IMR-90 (cell line): ENCODE data around the gene MTMR3. TPM values are rescaled to one million over a fixed set of nuclear protein-coding genes. Genes with fewer than 3 reads are reported as not detected.

Experiments
- ATAC-seq: fragments of 200-7000 bp; cut with Tn5 transposase; 2 replicates; pipeline ENCODE4 v1.9.1; 2020; ENCODE audit warnings: low read depth, mild to moderate bottlenecking, moderate library complexity
- BruUV-seq: library from RNA; stranded (reverse); fragments of 400-500 nt; replicated peaks from 2 replicates; lab custom pipeline; 2021; lab: Mats Ljungman, UMichigan
- CTCF ChIA-PET: fragments of 300-600 bp; formaldehyde crosslinking; extraction: SDS; loops from one replicate; lab custom pipeline; 2021; ENCODE audit warnings: antibody characterized with exemption; lab: Yijun Ruan, JAX
- POLR2A ChIA-PET: fragments of 300-600 bp; sonication (Branson Sonifier 250); formaldehyde crosslinking; loops from one replicate; lab custom pipeline; 2022; ENCODE audit warnings: antibody characterized with exemption; ENCODE audit not compliant: unreplicated experiment; lab: Charles Lee
- DNase-seq: peaks from one replicate; pipeline ENCODE4 v3.0.0; 2013
- H2AFZ ChIP-seq: replicated peaks from 2 replicates; pipeline ENCODE3; 2013; ENCODE audit warnings: low read length, mild to moderate bottlenecking; ENCODE audit not compliant: poor library complexity
- H2AK5ac ChIP-seq: 2 replicates; pipeline ENCODE4 v1.6.1; 2013; ENCODE audit warnings: low read depth, low read length, inconsistent platforms
- H2AK9ac ChIP-seq: replicated peaks from 2 replicates; pipeline ENCODE3; 2013; ENCODE audit warnings: mild to moderate bottlenecking, low read depth, low read length, moderate library complexity; ENCODE audit not compliant: poor library complexity
- H2BK120ac ChIP-seq: 2 replicates; pipeline ENCODE4 v1.6.1; 2013; ENCODE audit warnings: low read depth, low read length, inconsistent platforms
- H2BK15ac ChIP-seq: 3 replicates; pipeline ENCODE4 v1.6.1; 2013; ENCODE audit warnings: low read depth, low read length, inconsistent platforms
- H2BK20ac ChIP-seq: 2 replicates; pipeline ENCODE4 v1.6.1; 2013; ENCODE audit warnings: low read depth, mild to moderate bottlenecking, inconsistent platforms, low read length, moderate library complexity
- H2BK5ac ChIP-seq: 2 replicates; pipeline ENCODE4 v1.6.1; 2013; ENCODE audit warnings: mild to moderate bottlenecking, low read depth, low read length, inconsistent platforms; ENCODE audit not compliant: poor library complexity, severe bottlenecking
- H3K14ac ChIP-seq: replicated peaks from 2 replicates; pipeline ENCODE4 v1.6.1; 2013; ENCODE audit warnings: low read depth, low read length, inconsistent platforms
- H3K18ac ChIP-seq: 2 replicates; pipeline ENCODE4 v1.6.1; 2013; ENCODE audit warnings: low read depth, low read length, control low read depth
- H3K23ac ChIP-seq: 2 replicates; pipeline ENCODE4 v1.6.1; 2013; ENCODE audit warnings: low read depth, low read length, inconsistent platforms
- H3K27ac ChIP-seq: 2 replicates; pipeline ENCODE4 v1.5.1; 2013; ENCODE audit warnings: mild to moderate bottlenecking, control low read depth, low read length; ENCODE audit not compliant: insufficient read depth
- H3K27me3 ChIP-seq: 2 replicates; pipeline ENCODE4 v1.6.1; 2013; ENCODE audit warnings: low read length; ENCODE audit not compliant: control insufficient read depth, insufficient read depth
- H3K36me3 ChIP-seq: 2 replicates; pipeline ENCODE4 v1.6.1; 2013; ENCODE audit warnings: low read length, mixed read lengths; ENCODE audit not compliant: control insufficient read depth, insufficient read depth
- H3K4ac ChIP-seq: 2 replicates; pipeline ENCODE4 v1.6.1; 2013; ENCODE audit warnings: low read depth, low read length, inconsistent platforms
- H3K4me1 ChIP-seq: 2 replicates; pipeline ENCODE4 v1.6.1; 2013; ENCODE audit warnings: low read length, mixed read lengths; ENCODE audit not compliant: control insufficient read depth, insufficient read depth
- H3K4me2 ChIP-seq: 2 replicates; pipeline ENCODE4 v1.6.1; 2013; ENCODE audit warnings: low read depth, mild to moderate bottlenecking, control low read depth, low read length, moderate library complexity
- H3K4me3 ChIP-seq: 2 replicates; pipeline ENCODE4 v1.5.1; 2013; ENCODE audit warnings: low read depth, mild to moderate bottlenecking, control low read depth, low read length, moderate library complexity; ENCODE audit not compliant: insufficient read depth
- H3K56ac ChIP-seq: 2 replicates; pipeline ENCODE4 v1.6.1; 2013; ENCODE audit warnings: low read length, inconsistent platforms; ENCODE audit not compliant: insufficient read depth; ENCODE audit errors: extremely low read depth
- H3K79me1 ChIP-seq, 2 experiments: 2 replicates each; pipeline ENCODE4 v1.6.1; 2013; ENCODE audit warnings: low read length in 2 of 2, inconsistent platforms in 1 of 2, low read depth in 1 of 2
- H3K9ac ChIP-seq: 2 replicates; pipeline ENCODE4 v1.6.1; 2013; ENCODE audit warnings: low read depth, low read length, control low read depth
- H3K9me1 ChIP-seq: 2 replicates; pipeline ENCODE4 v1.6.1; 2013; ENCODE audit warnings: low read length, inconsistent platforms; ENCODE audit not compliant: insufficient read depth
- H3K9me3 ChIP-seq: 2 replicates; pipeline ENCODE4 v1.6.1; 2013; ENCODE audit warnings: low read length; ENCODE audit not compliant: control insufficient read depth, insufficient read depth
- H4K20me1 ChIP-seq: 2 replicates; pipeline ENCODE4 v1.6.1; 2013; ENCODE audit warnings: low read length, inconsistent platforms; ENCODE audit not compliant: insufficient read depth
- H4K5ac ChIP-seq: 2 replicates; pipeline ENCODE4 v1.6.1; 2013; ENCODE audit warnings: mild to moderate bottlenecking, low read depth, low read length, control low read depth
- H4K8ac ChIP-seq, 2 experiments: 2 replicates each; pipeline ENCODE4 v1.6.1; 2013; ENCODE audit warnings: low read depth in 2 of 2, low read length in 2 of 2, control low read depth in 1 of 2, inconsistent platforms in 1 of 2
- H4K91ac ChIP-seq: 2 replicates; pipeline ENCODE4 v1.6.1; 2013; ENCODE audit warnings: low read depth, low read length, inconsistent platforms; ENCODE audit not compliant: insufficient read depth
- CEBPB ChIP-seq: IDR thresholded peaks from 2 replicates; pipeline ENCODE4 v1.6.1; 2012; ENCODE audit warnings: low read depth, low read length, improper control_type of control experiment
- CHD1 ChIP-seq: IDR thresholded peaks from 2 replicates; pipeline ENCODE4 v1.6.1; 2012; ENCODE audit warnings: low read depth, low read length, improper control_type of control experiment
- FOS ChIP-seq: fragments of 150-350 bp; IDR thresholded peaks from 2 replicates; pipeline ENCODE4 v1.6.1; 2016; ENCODE audit warnings: low read depth, low read length
- MXI1 ChIP-seq: IDR thresholded peaks from 2 replicates; pipeline ENCODE4 v1.6.1; 2012; ENCODE audit warnings: low read depth, mild to moderate bottlenecking, low read length, moderate library complexity, borderline replicate concordance
- NFE2L2 ChIP-seq: fragments of 150-350 bp; IDR thresholded peaks from 2 replicates; pipeline ENCODE4 v1.6.1; 2016; ENCODE audit warnings: low read depth, mild to moderate bottlenecking, low read length
- RCOR1 ChIP-seq: IDR thresholded peaks from 2 replicates; pipeline ENCODE4 v1.6.1; 2012; ENCODE audit warnings: mild to moderate bottlenecking, low read length, improper control_type of control experiment; ENCODE audit not compliant: insufficient replicate concordance
- RFX5 ChIP-seq: IDR thresholded peaks from 2 replicates; pipeline ENCODE4 v1.8.0; 2012; ENCODE audit warnings: low read depth, mild to moderate bottlenecking, low read length, moderate library complexity
- whole genome bisulfite sequencing, 2 experiments: methylation state at CpG; one replicate each; pipeline versions ENCODE4 v1.1.5 to v1.1.7; 2013; ENCODE audit warnings: missing lambda C conversion rate in 2 of 2; ENCODE audit not compliant: insufficient read length in 1 of 2; ENCODE audit errors: extremely low coverage in 2 of 2; 5-methylcytosine and 5-hydroxymethylcytosine counted together
- dilution Hi-C: fragments of 300-500 bp; cut with HindIII; formaldehyde crosslinking; loops from one replicate; pipeline ENCODE4 v1.14.3; 2018; ENCODE audit warnings: low sequenced_read_pairs; ENCODE audit not compliant: unreplicated experiment
- in situ Hi-C: fragments of 300-500 bp; cut with MboI; formaldehyde crosslinking; loops from 3 replicates; pipeline ENCODE4 v1.14.3; 2019; ENCODE audit warnings: low sequenced_read_pairs, inconsistent platforms, mixed read lengths
- intact Hi-C: fragments of 100-400 bp; cut with micrococcal nuclease; formaldehyde crosslinking; loops from 2 replicates; pipeline ENCODE4 v1.10.0; 2022
- polyA plus RNA-seq, 3 experiments: library from polyadenylated mRNA; depleted of rRNA; stranded (reverse); fragments of >200 nt; gene quantifications; 2 replicates each; pipeline ENCODE4 v1.2.3, GENCODE V29; 2012; ENCODE audit warnings: low replicate concordance in 1 of 3
- total RNA-seq: library from RNA; depleted of rRNA; stranded (reverse); fragments of >200 nt; gene quantifications from 2 replicates; pipeline ENCODE4 v1.2.3, GENCODE V29; 2012

The MTMR3 gene
- total and polyA plus RNA-seq, 2 of the 4 experiments (the other 2 are of a cell fraction): 21.3 to 29.4 TPM

- no peak overlapping the region for H3K4me2 ChIP-seq
- peak overlapping the region; percentile 80 for H2BK5ac ChIP-seq
- H3K18ac ChIP-seq: no peak overlapping the region
- H3K23ac ChIP-seq: peak overlapping the region; percentile 39; the same call in 1 of the 2 replicates
- no TSS peak for BruUV-seq
- no peak overlapping the region for H4K5ac ChIP-seq
- H3K14ac ChIP-seq: peak overlapping the region; percentile 70; the same call in 1 of the 2 replicates
- 80% methylated on average over 1 of the region's 4 CpGs; no CpG with 5 or more reads in 1 of the 2 experiments for WGBS, 2 experiments
- no peak overlapping the region for H3K9ac ChIP-seq
- H2AK5ac ChIP-seq: peak overlapping the region; percentile 31
- H4K91ac ChIP-seq: peak overlapping the region; percentile 8; the same call in 1 of the 2 replicates
- ATAC-seq (no peak), DNase-seq (peak; percentile 62)
- peak overlapping the region; percentile 29; the same call in 1 of the 3 replicates for H2BK15ac ChIP-seq
- in situ Hi-C loops (no loop called here), intact Hi-C loops (no loop called here), dilution Hi-C loops (no loop called here)
- TF ChIP-seq CHD1 (no peak), CEBPB (no peak), RCOR1 (no peak), MXI1 (no peak), RFX5 (no peak), FOS (no peak), NFE2L2 (no peak)
- H3K4ac ChIP-seq: peak overlapping the region; percentile 45
- H2BK120ac ChIP-seq: no peak overlapping the region
- peak overlapping the region; percentile 79 for H2BK20ac ChIP-seq
- H4K20me1 ChIP-seq: peaks cover 17% of the 10 kb centered on the region; the same call in 1 of the 2 replicates
- no peak overlapping the region for H3K27ac ChIP-seq
- peak overlapping the region in 1 of 2 experiments; percentile 79; a peak in 2 of 4 replicates for H4K8ac ChIP-seq
- H3K79me1 ChIP-seq: peaks cover 0 to 64% of the 10 kb centered on the region in 2 experiments; a peak in 2 of 4 replicates
- peaks cover 55% of the 10 kb centered on the region for H3K9me1 ChIP-seq
- H3K56ac ChIP-seq: no peak overlapping the region
- peaks cover 24% of the 10 kb centered on the region for H3K4me1 ChIP-seq
- H2AFZ ChIP-seq: no peak overlapping the region
- CTCF ChIA-PET: interaction anchor here (0.6 kb wide), 1 partner anchor 482 kb away, joined by 4 read pairs; no protein-coding TSS in a partner anchor
- H3K27me3 ChIP-seq: no peaks in the 10 kb centered on the region
- H2AK9ac ChIP-seq: peak overlapping the region; percentile 65
- no peak overlapping the region for H3K4me3 ChIP-seq
- peaks cover 65% of the 10 kb centered on the region for H3K36me3 ChIP-seq
- H3K9me3 ChIP-seq: no peaks in the 10 kb centered on the region
- POLR2A ChIA-PET: no interaction called here
Measured at GRCh38 chr22:30017375-30018223, 134.6 kb downstream of the MTMR3 start.
